ENCODE results near the gene PLCG1.

Gene PLCG1

GRCh38 chr20:41155261-41155660 is 17.9 kb downstream of the PLCG1 start:
- no peak for DNase-seq (ENCODE audit: low read depth, low spot score)
- no peak overlapping the region for H3K27ac ChIP-seq
- no peak overlapping the region for H3K9ac ChIP-seq (ENCODE audit: insufficient read length)
- no peaks in the 10 kb centered on the region for H3K9me3 ChIP-seq (ENCODE audit: low read depth, low read length)
- H3K36me3 ChIP-seq (ENCODE audit: insufficient read depth, low read length): peaks cover 9% of the 10 kb centered on the region; the same call in 1 of the 2 replicates
- TF ChIP-seq FOXP2 (optimal IDR thresholded peaks at IDR 0.05; ENCODE audit: control extremely low read depth, extremely low read length, insufficient read depth): no peak
- H3K4me3 ChIP-seq: no peak overlapping the region

- H3K36me3 ChIP-seq (ENCODE audit: insufficient read depth, low read length): peaks cover 20% of the 10 kb centered on the region; the same call in 1 of the 2 replicates
- TF ChIP-seq EZH2 (IDR thresholded peaks at IDR 0.05) (no peak), POLR2AphosphoS5 (IDR thresholded peaks at IDR 0.05; ENCODE audit: borderline replicate concordance, low read depth, low read length) (no peak), FOXP2 (optimal IDR thresholded peaks at IDR 0.05; ENCODE audit: control extremely low read depth, extremely low read length, insufficient read depth) (no peak)
- no peak overlapping the region for H3K27ac ChIP-seq
- H3K9ac ChIP-seq (ENCODE audit: insufficient read length): no peak overlapping the region
- H3K9me3 ChIP-seq (ENCODE audit: low read depth, low read length): no peaks in the 10 kb centered on the region
- H3K4me3 ChIP-seq: no peak overlapping the region
- DNase-seq (ENCODE audit: low read depth, low spot score): no peak
Observed at GRCh38 chr20:41158082-41158625, 20.8 kb downstream of the PLCG1 start.

- TF ChIP-seq POLR2AphosphoS5 (IDR thresholded peaks at IDR 0.05; ENCODE audit: borderline replicate concordance, low read depth, low read length) (no peak), FOXP2 (optimal IDR thresholded peaks at IDR 0.05; ENCODE audit: control extremely low read depth, extremely low read length, insufficient read depth) (no peak), EZH2 (IDR thresholded peaks at IDR 0.05) (no peak)
- Histone ChIP-seq H3K36me3 (ENCODE audit: insufficient read depth, low read length) (peaks cover 34% of the 10 kb centered on the region; the same call in 1 of the 2 replicates), H3K4me3 (no peak overlapping the region), H3K9me3 (ENCODE audit: low read depth, low read length) (no peaks in the 10 kb centered on the region), H3K27ac (no peak overlapping the region), H3K9ac (ENCODE audit: insufficient read length) (no peak overlapping the region)
- DNase-seq (ENCODE audit: low read depth, low spot score): no peak
Observed at GRCh38 chr20:41159547-41159946, 22.2 kb downstream of the PLCG1 start.

- no peak for DNase-seq (ENCODE audit: low read depth, low spot score)
Observed at GRCh38 chr20:41160686-41161085, 23.3 kb downstream of the PLCG1 start.

GRCh38 chr20:41161886-41162285 is 24.5 kb downstream of the PLCG1 start:
- Histone ChIP-seq H3K4me3 (no peak overlapping the region), H3K9me3 (ENCODE audit: low read depth, low read length) (no peaks in the 10 kb centered on the region), H3K36me3 (ENCODE audit: insufficient read depth, low read length) (peaks cover 57% of the 10 kb centered on the region), H3K27ac (no peak overlapping the region), H3K9ac (ENCODE audit: insufficient read length) (no peak overlapping the region)
- DNase-seq (ENCODE audit: low read depth, low spot score): no peak
- no peak for TF ChIP-seq POLR2AphosphoS5 (IDR thresholded peaks at IDR 0.05; ENCODE audit: borderline replicate concordance, low read depth, low read length)
- TF ChIP-seq EZH2 (IDR thresholded peaks at IDR 0.05): no peak
- TF ChIP-seq FOXP2 (optimal IDR thresholded peaks at IDR 0.05; ENCODE audit: control extremely low read depth, extremely low read length, insufficient read depth): no peak

More at GRCh38 chr20:41160686-41161085, 23.3 kb downstream of the PLCG1 start:
- Histone ChIP-seq H3K36me3 (ENCODE audit: insufficient read depth, low read length) (peaks cover 45% of the 10 kb centered on the region), H3K9me3 (ENCODE audit: low read depth, low read length) (no peaks in the 10 kb centered on the region), H3K9ac (ENCODE audit: insufficient read length) (no peak overlapping the region), H3K4me3 (no peak overlapping the region), H3K27ac (no peak overlapping the region)
- TF ChIP-seq EZH2 (IDR thresholded peaks at IDR 0.05): no peak
- TF ChIP-seq POLR2AphosphoS5 (IDR thresholded peaks at IDR 0.05; ENCODE audit: borderline replicate concordance, low read depth, low read length): no peak
- TF ChIP-seq FOXP2 (optimal IDR thresholded peaks at IDR 0.05; ENCODE audit: control extremely low read depth, extremely low read length, insufficient read depth): no peak

- no peaks in the 10 kb centered on the region for H3K9me3 ChIP-seq (ENCODE audit: low read depth, low read length)
- no peak overlapping the region for H3K27ac ChIP-seq
- no peak overlapping the region for H3K9ac ChIP-seq (ENCODE audit: insufficient read length)
- peaks cover 63% of the 10 kb centered on the region for H3K36me3 ChIP-seq (ENCODE audit: insufficient read depth, low read length)
- TF ChIP-seq FOXP2 (optimal IDR thresholded peaks at IDR 0.05; ENCODE audit: control extremely low read depth, extremely low read length, insufficient read depth) (no peak), POLR2AphosphoS5 (IDR thresholded peaks at IDR 0.05; ENCODE audit: borderline replicate concordance, low read depth, low read length) (no peak), EZH2 (IDR thresholded peaks at IDR 0.05) (no peak)
- H3K4me3 ChIP-seq: no peak overlapping the region
- DNase-seq (ENCODE audit: low read depth, low spot score): no peak
Observed at GRCh38 chr20:41162396-41162795, 25.1 kb downstream of the PLCG1 start.

- Histone ChIP-seq H3K4me3 (no peak overlapping the region), H3K27ac (no peak overlapping the region), H3K36me3 (ENCODE audit: insufficient read depth, low read length) (peaks cover 75% of the 10 kb centered on the region), H3K9ac (ENCODE audit: insufficient read length) (no peak overlapping the region), H3K9me3 (ENCODE audit: low read depth, low read length) (no peaks in the 10 kb centered on the region)
- no peak for DNase-seq (ENCODE audit: low read depth, low spot score)
- TF ChIP-seq POLR2AphosphoS5 (IDR thresholded peaks at IDR 0.05; ENCODE audit: borderline replicate concordance, low read depth, low read length) (no peak), EZH2 (IDR thresholded peaks at IDR 0.05) (no peak), FOXP2 (optimal IDR thresholded peaks at IDR 0.05; ENCODE audit: control extremely low read depth, extremely low read length, insufficient read depth) (no peak)
Observed at GRCh38 chr20:41163821-41164220, 26.5 kb downstream of the PLCG1 start.

GRCh38 chr20:41165001-41165882 is 27.9 kb downstream of the PLCG1 start:
- Histone ChIP-seq H3K4me3 (no peak overlapping the region), H3K9me3 (ENCODE audit: low read depth, low read length) (no peaks in the 10 kb centered on the region), H3K36me3 (ENCODE audit: insufficient read depth, low read length) (peaks cover 82% of the 10 kb centered on the region), H3K9ac (ENCODE audit: insufficient read length) (no peak overlapping the region), H3K27ac (no peak overlapping the region)
- TF ChIP-seq POLR2AphosphoS5 (IDR thresholded peaks at IDR 0.05; ENCODE audit: borderline replicate concordance, low read depth, low read length) (no peak), FOXP2 (optimal IDR thresholded peaks at IDR 0.05; ENCODE audit: control extremely low read depth, extremely low read length, insufficient read depth) (no peak)
- DNase-seq (ENCODE audit: low read depth, low spot score): no peak
